Amniotic stem cell (primary cell): ENCODE results near the gene AXIN2.

Source experiments
- DNase-seq: peaks from one replicate; lab custom pipeline; 2025; lab: John Stamatoyannopoulos, UW

Gene AXIN2

GRCh38 chr17:65554553-65555223, 6.8 kb downstream of the AXIN2 start:
- DNase-seq, result no peak

DNA sequence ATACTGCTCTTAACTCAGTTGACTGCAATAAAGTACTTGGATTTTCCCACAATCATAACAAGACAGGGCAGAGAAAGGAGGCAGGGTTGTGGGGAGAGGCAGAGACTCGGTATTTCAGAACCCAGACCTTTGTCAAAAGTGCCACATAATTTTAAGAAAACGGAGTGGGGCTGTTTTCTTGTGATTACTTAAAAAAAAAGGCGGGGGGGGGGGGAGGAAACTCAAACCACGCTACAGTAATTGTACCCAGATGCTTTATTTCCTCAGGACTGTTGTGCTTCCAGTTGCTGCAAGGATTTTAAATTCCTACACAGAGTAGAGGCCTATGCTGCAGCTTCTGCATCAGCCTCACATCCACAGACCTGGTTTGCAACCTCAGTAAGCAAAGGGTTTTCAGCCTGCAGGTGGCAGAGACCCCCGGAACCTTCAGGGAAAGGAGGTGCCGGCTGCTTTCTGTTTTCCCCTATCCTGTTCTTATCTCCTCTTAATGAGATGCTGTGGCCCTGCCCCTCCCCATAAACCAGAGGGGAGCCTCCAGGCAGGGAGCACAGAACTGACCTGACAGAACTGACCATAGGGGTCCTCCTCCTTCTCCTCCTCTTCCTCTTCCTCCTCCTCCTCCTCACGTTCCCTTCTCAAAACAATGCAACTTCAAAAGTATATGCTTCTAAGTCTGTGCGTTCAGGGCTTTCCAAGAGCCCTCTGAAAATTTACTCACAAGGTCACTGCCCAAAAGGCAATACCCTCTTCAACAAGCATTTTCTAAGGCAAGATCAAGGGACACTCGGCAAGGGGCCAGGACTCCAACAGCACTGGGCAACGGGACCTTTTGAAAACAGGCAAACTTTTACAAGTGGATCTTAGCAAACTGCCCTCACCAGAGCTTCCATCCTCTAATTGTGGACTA, 7.5 kb downstream of the AXIN2 start:
- DNase-seq, result no peak

DNA sequence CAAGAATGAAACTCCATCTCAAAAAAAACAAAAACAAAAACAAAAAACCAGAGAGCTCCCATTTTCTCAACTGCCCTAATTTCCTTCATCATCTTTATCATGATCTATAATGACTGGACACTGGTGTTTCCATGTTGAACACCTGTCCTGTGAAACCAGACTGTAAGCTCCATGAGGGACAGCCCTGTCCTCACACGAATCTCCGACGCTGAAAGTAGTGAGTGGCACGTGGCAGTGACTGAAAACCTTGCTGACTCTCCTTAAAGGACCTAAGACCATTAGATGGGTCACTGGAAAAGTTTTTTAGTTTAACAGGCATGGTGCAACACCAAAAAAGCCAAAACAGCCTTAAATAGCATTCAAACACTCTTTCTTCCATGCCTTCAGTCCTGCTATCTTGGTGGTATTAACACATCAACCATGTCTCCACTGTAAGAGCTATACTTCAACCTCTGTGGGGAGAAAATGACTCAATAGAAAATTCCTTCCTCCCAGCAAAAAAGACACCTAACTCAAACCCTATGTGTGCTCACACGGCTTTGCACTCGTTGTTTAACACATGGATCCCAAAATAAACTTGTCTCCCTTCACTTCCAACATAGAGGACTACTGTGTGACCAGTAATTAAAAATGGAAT, 8.3 kb downstream of the AXIN2 start:
- peak; percentile 24 for DNase-seq

GRCh38 chr17:65552214-65552613, 9.2 kb downstream of the AXIN2 start:
- DNase-seq, result no peak

GRCh38 chr17:65551267-65552040, 10.0 kb downstream of the AXIN2 start:
- DNase-seq, result no peak

DNA sequence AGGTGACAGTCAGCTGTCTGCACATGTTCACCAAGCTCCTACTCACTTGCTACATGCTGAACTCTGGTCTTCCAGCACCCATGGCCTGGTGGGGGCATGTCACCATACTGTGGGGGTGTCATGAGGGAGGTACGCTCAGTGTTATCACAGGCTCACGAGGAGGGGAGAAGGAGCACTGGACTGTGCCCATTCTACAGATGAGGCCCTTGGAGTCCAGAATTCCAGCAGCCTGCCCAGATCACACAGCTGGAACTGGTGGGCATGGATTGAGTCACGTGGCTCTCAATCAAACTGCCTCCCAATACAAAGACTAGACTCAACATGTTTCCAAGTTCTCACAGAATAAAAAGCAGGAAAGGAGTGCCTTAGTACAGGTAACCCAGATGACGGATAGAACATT, 10.7 kb downstream of the AXIN2 start:
- DNase-seq, result no peak

- DNase-seq, result no peak
Measured at GRCh38 chr17:65550075-65550662, 11.3 kb downstream of the AXIN2 start.

- no peak for DNase-seq
Measured at GRCh38 chr17:65548269-65548969, 13.0 kb downstream of the AXIN2 start.

DNA sequence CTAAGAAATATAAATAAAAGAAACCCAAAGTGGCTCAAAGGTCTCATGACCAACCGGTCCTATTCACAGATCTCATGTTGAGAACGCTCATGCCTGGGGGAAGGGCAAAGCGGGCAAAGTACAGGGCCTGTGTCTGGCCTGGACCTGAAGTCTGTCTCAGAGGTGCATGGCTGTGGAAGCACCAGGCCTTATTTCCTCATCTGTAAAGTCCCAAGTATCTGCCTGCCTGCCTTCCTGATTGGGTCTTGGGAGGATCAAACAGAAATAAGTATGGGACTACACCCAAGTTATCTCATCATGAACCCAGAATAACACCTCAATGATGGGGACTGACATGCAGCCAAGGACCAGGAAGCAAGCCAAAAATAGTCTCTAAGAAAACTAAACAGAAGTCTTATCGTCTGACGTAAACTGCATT, 14.2 kb downstream of the AXIN2 start:
- DNase-seq, result no peak

DNA sequence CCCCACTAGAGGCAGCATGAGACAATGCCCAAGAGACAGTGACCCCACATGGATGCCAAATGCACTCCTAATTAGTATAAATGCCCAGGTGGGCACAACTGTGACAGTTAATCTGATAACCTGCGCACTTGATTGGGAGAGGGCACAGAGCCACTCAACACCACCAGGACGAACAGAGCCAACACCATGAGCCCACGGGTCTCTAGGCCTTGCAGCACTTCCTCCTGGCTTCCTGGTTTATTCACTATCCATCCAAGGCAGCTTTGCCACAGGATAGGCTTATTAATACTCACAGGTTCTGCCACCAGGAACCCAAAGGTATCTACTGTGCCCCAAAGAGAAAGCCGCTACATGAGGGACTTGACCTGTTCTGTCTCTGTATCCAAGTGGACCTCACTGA, 14.9 kb downstream of the AXIN2 start:
- no peak for DNase-seq

GRCh38 chr17:65545705-65546523, 15.5 kb downstream of the AXIN2 start:
- no peak for DNase-seq

DNA sequence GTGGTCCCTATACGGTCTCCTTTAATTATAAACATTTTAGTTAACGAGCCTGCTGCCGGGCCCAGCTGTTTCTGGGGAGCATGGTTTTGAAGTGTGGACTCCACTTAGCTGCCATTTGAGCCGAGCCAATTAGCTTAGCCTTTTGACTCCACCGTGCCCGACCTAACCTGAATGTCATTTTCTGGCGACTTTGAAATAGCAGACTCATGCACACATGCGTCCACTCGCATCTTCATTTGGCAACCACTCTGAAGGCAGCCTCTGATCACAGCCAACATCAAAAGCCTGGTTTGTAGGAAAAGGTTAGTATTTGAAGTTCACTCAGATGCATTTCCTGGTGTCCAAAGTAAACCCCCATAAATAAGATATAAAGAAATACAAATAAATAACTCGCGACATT, 16.8 kb downstream of the AXIN2 start:
- DNase-seq, result no peak

DNA sequence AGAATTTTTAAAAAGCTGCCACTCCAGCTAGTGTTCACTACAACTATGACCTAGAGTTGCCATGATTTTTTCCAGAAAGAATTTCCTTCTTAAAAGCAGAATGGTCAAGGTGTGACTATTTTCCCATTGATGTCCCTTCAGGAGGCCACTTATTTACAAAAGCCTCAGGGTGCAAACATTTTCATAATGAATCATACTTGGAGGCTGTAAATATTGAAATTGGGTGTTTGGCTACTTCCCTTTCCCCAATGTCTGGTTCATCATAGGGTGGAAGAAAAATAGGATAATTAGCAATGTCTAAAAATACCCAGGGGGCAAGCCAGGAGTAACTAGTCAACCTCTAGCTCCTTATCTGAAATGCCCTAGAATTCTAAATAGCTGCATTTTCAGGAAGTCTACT, 18.8 kb downstream of the AXIN2 start:
- no peak for DNase-seq

GRCh38 chr17:65542067-65542466, 19.4 kb downstream of the AXIN2 start:
- DNase-seq, result no peak

DNA sequence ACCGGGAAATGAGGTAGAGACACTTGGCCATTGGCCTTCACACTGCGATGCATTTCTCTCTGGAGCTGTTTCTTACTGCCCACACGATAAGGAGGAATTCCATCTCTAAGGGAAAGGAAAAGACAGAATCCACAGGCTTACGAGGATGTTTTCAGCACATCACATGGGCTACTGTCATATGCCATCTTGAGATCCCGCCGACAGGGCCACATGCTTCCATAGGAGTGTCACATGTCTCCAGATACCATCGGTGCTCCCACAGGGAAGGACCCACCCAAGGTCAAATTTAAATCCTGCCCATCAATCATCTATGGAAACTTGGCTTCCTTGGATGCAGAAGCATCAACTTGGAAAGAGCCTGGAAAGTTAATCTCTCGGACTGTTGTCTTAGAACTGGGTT, 20.0 kb downstream of the AXIN2 start:
- DNase-seq, result no peak

DNA sequence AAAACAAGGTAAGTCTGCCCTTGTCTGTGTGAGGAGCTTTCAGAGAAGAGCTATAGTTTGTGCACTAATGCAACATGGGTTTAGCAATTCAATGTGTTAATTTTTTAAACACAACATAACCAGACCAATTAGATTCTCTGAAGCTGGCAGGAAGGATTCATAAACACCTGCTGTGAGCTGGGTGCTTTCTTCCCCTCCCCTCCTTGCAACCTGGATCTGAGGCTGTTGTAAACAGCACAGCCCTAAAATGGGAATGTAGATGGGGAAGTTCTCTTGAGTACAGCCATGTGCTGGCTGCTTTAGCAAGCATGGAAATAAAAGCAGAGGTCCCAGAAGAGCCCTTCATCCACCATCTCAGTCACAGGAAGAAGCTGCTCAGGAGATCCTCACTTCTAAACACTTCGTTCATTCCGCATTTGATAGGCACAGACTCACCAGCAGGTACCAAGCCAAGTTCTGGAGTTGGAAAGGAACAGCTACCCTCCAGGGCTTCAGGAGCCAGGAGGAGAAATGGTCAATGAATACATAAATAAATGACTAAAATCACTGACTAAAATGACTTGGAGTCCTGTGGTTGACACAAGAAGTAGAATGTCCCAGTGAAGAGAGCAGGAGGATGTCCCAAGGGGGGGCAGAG, 21.7 kb downstream of the AXIN2 start:
- DNase-seq, result no peak

DNA sequence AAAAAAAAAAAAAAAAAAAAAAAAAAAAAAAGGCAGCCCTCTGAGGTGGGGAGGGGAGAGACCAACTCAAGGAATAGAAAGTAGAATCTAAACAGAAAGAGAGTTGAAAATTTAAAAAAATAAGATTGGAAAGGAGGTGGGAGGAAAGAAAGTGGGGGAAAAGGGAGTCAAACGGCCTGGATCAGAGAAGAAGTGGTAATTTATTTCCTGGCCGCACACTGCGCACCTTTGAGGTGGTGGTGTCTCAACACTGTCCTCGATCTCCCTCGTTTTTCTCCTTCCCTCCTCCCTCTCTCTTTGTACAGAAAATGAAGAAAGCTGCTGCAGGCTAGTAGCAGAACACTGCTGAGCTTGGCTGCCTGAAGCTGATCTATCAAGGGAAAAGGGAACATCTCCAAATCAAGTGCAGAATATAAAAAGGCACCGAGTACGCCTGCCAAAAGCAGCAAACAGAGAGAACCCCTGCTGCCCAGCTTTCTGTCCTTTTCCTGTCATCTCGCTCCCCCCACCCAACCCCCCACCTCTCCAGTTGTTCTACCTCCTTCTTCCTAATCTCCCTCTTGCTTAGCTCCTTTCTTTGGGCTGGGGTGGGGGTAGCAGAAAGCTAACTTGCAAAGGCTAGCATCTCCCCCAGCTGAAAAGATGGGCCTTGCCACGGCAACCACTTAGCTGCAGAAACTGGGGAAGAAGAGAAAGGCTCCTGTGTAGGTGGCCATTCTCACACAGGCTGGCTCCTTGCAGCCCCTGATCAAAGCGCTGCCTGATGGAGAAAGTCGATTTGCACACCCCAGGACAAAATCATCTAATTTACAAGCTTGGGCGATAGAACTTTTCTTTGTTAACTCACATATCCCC, 22.5 kb downstream of the AXIN2 start:
- no peak for DNase-seq

GRCh38 chr17:65537845-65538674, 23.4 kb downstream of the AXIN2 start:
- no peak for DNase-seq
